IPS-18c (cell line): ENCODE measurements around the gene CLEC19A.
"Not testable (repeated sequence)": the region's sequence is repeated elsewhere in the genome, so short reads cannot be mapped to it uniquely, and the experiment has no call there.

Experiments used
- H3K4me3 ChIP-seq: 2 replicates; pipeline ENCODE4 v1.7.0; 2013; ENCODE audit warnings: low read depth, mild to moderate bottlenecking, low read length, moderate library complexity; ENCODE audit not compliant: insufficient read depth
- H3K9me3 ChIP-seq: one replicate; pipeline ENCODE4 v1.6.1; 2013; ENCODE audit warnings: mild to moderate bottlenecking, low read length, moderate library complexity; ENCODE audit not compliant: control insufficient read depth, insufficient read depth

CLEC19A gene

DNA sequence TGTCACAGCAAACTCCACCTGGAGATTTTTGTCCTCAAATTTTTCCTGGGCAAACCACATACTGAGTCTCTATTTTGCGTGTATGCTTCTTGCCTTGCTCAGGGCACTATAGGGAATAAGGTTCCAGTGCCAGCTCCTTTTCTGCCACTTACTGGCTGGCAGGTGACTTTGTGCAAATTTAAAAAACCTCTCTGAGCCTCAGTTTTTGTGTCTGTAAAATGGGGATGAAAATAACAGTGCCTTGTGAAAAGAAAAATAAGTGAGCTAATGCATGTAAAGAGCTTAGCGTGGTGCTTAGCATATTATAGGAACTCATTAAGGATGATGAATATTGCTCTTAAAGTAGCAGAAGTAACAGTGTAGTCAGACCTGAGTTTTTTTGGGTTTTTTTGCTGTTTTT, 19.9 kb downstream of the CLEC19A start:
- no peak overlapping the region for H3K4me3 ChIP-seq
- no peaks in the 10 kb centered on the region for H3K9me3 ChIP-seq

GRCh38 chr16:19307587-19308241, 22.2 kb downstream of the CLEC19A start:
- Histone ChIP-seq H3K4me3 (no peak overlapping the region), H3K9me3 (no peaks in the 10 kb centered on the region)

GRCh38 chr16:19308392-19308791, 22.9 kb downstream of the CLEC19A start:
- Histone ChIP-seq H3K9me3 (no peaks in the 10 kb centered on the region), H3K4me3 (no peak overlapping the region)

DNA sequence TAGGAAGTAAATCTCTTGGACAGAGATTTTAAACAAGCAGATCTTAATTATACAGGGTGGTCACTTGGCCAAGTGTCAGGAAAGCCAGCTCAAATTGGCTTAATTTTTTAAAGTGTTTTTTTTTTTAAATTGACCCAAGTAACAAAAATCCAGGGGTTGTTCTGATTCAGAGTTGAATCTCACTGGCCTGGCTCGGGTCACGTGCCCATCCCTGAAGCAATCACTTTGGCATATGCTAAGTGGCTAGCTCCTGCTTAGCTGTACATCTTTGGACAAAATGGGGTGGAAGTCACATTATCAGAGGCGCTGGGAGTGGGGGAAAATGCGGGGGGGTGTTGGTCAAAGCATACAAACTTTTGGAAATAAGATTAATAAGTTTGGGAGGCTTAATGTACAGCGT, 23.6 kb downstream of the CLEC19A start:
- Histone ChIP-seq H3K4me3 (no peak overlapping the region), H3K9me3 (no peaks in the 10 kb centered on the region)

DNA sequence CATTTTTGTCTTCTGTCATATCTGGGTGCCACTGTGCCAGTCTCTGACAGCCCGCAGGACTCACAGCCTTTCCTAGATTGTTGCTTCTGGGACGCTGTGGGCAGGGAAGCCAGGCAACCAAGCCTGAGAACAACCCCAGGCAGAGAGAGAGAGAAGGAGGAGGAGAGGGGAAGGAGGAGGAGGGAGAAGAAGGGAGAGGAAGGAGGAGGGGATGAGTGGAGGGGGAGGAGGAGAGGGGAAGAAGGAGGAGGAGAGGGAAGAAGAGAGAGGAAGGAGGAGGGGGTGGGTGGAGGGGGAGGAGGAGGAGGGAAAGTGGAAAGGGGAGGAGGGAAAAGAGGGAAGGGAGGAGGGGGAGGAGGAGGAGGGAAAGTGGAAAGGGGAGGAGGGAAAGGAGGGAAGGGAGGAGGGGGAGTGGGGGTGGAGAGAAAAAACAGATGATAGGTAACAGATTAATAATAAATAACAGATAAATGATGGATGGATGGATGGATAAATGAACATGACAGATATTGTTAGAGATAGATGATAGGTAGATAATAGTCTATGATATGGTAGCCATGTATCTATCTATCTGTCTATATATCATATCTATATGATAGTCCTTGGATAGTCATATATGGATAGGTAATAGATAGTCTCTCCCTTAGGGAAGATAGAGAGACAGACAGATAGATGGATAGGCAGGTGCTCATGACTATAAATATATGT, 29.3 kb downstream of the CLEC19A start:
- no peaks in the 10 kb centered on the region for H3K9me3 ChIP-seq
- no peak overlapping the region for H3K4me3 ChIP-seq

DNA sequence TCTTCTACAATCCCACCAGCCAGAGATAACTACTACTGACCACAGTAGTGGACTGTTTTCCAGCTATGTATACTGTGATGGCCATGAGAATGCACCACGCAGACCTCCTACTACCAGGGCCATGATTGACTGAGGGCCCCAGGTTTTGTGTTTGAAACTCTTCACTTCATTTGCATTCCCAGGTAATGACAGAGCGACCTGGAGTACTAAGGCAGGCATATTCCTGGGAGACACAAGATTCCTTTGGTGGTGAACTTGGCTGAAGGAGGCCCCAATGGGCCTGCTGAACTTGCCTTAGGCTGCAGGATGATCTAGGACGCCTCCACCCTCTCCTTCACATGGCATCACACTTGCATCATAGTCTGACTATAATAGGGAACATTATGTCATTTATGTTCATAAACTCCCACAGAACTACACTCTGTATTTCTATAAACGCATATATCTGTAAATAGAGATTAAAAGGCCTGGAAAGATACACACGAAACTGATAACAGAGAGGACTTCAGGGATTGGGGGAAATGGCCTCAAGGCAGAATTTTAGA, 30.4 kb downstream of the CLEC19A start:
- Histone ChIP-seq H3K4me3 (no peak overlapping the region), H3K9me3 (no peaks in the 10 kb centered on the region)

- Histone ChIP-seq H3K4me3 (no peak overlapping the region), H3K9me3 (no peaks in the 10 kb centered on the region)
Measured at GRCh38 chr16:19316846-19317245, 31.3 kb downstream of the CLEC19A start.

DNA sequence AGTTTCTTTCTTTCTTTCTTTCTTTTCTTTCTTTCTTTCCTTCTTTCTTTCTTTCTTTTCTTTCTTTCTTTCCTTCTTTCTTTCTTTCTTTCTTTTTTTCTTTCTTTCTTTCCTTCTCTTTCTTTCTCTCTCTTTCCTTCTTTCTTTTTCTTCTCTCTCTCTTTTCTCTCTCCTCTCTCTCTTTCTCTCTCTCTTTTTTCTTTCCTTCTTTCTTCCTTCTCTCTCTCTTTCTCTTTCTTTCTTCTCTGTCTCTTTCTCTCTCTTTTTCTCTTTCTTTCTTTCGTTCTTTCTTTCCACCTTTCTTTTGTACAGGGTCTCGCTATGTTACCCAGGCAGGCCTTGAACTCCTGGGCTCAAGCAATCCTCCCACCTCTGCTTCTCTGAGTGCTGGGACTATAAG, 35.7 kb downstream of the CLEC19A start:
- not testable (repeated sequence) for H3K9me3 ChIP-seq, H3K4me3 ChIP-seq

DNA sequence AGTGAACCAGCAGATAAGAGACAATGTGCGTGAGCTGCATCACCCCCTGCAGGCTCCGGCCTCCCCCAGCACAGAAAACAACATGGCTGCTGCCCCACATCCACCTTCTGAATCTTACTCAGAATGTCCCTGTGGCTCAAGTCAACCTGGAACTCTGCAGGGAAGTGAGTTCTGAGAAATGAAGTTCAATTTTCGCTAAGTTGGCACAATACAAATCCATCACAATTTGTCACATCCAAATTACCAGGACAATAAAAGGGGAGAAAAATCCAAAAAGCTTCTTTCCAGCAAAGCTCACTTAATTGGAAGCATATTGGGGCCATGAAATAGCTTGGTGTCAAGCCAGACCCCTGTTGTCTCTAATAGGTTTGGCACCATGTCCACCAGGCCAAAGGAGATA, 38.1 kb downstream of the CLEC19A start:
- Histone ChIP-seq H3K4me3 (no peak overlapping the region), H3K9me3 (no peaks in the 10 kb centered on the region)

DNA sequence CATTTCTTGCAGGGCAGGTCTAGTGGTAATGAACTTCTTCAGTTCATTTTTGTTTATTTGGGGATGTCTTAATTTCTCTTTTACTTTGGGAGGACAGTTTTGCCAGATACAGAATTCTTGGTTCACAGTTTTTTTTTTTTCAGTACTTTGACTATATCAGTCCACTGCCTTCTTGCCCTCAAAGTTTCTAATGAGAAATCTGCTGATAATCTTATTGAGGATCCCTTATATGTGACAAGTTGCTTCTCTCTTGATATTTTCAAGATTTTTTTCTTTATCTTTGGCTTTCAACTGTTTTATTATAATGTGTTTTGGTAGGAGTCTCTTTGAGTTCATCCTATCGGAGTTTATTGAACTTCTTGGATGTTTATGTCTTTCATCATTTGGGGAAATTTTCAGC, 42.8 kb downstream of the CLEC19A start:
- H3K4me3 ChIP-seq: no peak overlapping the region
- H3K9me3 ChIP-seq: peaks cover 2% of the 10 kb centered on the region

DNA sequence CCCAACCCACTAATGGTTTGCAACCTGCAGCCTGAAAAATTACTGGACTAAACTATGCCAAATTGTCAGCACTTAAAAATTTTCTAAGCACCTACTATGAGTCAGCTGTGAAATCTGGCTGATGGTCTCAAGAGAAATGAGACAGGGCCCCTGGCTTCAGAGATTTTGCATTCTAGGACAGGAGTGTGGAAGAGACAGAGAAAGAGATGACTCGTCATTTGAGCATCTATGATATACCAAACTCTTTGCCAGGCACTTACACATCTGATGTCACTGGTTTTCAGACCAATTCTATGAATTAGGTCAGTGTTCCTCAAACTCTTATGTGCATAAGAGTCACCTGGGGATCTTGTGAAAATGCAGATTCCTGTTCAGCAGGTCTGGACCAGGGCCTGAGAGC, 44.4 kb downstream of the CLEC19A start:
- Histone ChIP-seq H3K9me3 (peaks cover 2% of the 10 kb centered on the region), H3K4me3 (no peak overlapping the region)

- peaks cover 2% of the 10 kb centered on the region for H3K9me3 ChIP-seq
Measured at GRCh38 chr16:19330841-19331397, 45.4 kb downstream of the CLEC19A start.

GRCh38 chr16:19331794-19332193, 46.3 kb downstream of the CLEC19A start:
- Histone ChIP-seq H3K4me3 (no peak overlapping the region), H3K9me3 (peaks cover 2% of the 10 kb centered on the region)

More at GRCh38 chr16:19330841-19331397, 45.4 kb downstream of the CLEC19A start:
- H3K4me3 ChIP-seq: no peak overlapping the region

GRCh38 chr16:19338335-19338734, 52.8 kb downstream of the CLEC19A start:
- no peak overlapping the region for H3K4me3 ChIP-seq
- no peaks in the 10 kb centered on the region for H3K9me3 ChIP-seq

- no peak overlapping the region for H3K4me3 ChIP-seq
- H3K9me3 ChIP-seq: no peaks in the 10 kb centered on the region
Measured at GRCh38 chr16:19344224-19344801, 58.8 kb downstream of the CLEC19A start.

- H3K4me3 ChIP-seq: no peak overlapping the region
- no peaks in the 10 kb centered on the region for H3K9me3 ChIP-seq
Measured at GRCh38 chr16:19344980-19345379, 59.4 kb downstream of the CLEC19A start.

- no peak overlapping the region for H3K4me3 ChIP-seq
- no peaks in the 10 kb centered on the region for H3K9me3 ChIP-seq
Measured at GRCh38 chr16:19346335-19346922, 60.9 kb downstream of the CLEC19A start.
